Upper lobe of left lung (tissue), 6 donors: ENCODE data around the gene TCTN1. TPM values are rescaled to one million over a fixed set of nuclear protein-coding genes. Genes with fewer than 3 reads are reported as not detected.
A peak's percentile ranks its signal among the peaks of the same experiment; 100 is the strongest.

Source experiments
- ATAC-seq, 2 donors: fragments of 200-7000 bp; cut with Tn5 transposase; one replicate each; pipeline ENCODE4 v1.9.1; 2022; ENCODE audit warnings: mild to moderate bottlenecking in 2 of 2, moderate library complexity in 2 of 2; ENCODE audit not compliant: low FRiP score in 2 of 2
- DNase-seq, 2 donors: peaks; one replicate each; pipeline ENCODE4 v3.0.0-alpha.2; 2019 to 2020
- H3K27ac ChIP-seq, 4 donors: fragments of 200-600 bp; sonication (generic); one replicate each; pipeline ENCODE4 v1.5.1; 2016 to 2019
- H3K27me3 ChIP-seq, 4 donors: fragments of 200-600 bp; sonication (generic); one replicate each; pipeline ENCODE4 v1.5.1; 2017 to 2019
- H3K36me3 ChIP-seq, 4 donors: fragments of 200-600 bp; sonication (generic); one replicate each; pipeline ENCODE4 v1.5.1; 2016 to 2019
- H3K4me1 ChIP-seq, 4 donors: fragments of 200-600 bp; sonication (generic); one replicate each; pipeline ENCODE4 v1.5.1; 2018 to 2019
- H3K4me3 ChIP-seq, 4 donors: fragments of 200-600 bp; sonication (generic); one replicate each; pipeline ENCODE4 v1.5.1; 2017 to 2019; ENCODE audit warnings: mild to moderate bottlenecking in 2 of 4, moderate library complexity in 1 of 4
- H3K9me3 ChIP-seq, 4 donors: fragments of 200-600 bp; sonication (generic); one replicate each; pipeline ENCODE4 v1.5.1; 2018 to 2019
- EP300 ChIP-seq, 4 donors: sonication (generic); formaldehyde crosslinking; IDR thresholded peaks; one replicate each; pipeline ENCODE4 v1.5.1; 2017; ENCODE audit warnings: antibody characterized with exemption in 4 of 4, control low read depth in 2 of 4
- POLR2A ChIP-seq, 4 donors: fragments of 450-650 bp; IDR thresholded peaks; one replicate each; pipeline ENCODE4 v1.5.1; 2016 to 2017; ENCODE audit warnings: antibody characterized with exemption in 4 of 4, mild to moderate bottlenecking in 2 of 4
- POLR2AphosphoS5 ChIP-seq, 2 donors: sonication (generic); formaldehyde crosslinking; IDR thresholded peaks; one replicate each; pipeline ENCODE4 v1.5.1; 2017; ENCODE audit warnings: antibody characterized with exemption in 2 of 2
- WGBS, 2 donors: methylation state at CpG; one replicate each; pipeline ENCODE4 v1.1.5; 2017 to 2018; 5-methylcytosine and 5-hydroxymethylcytosine counted together
- total RNA-seq, 6 donors: library from RNA; depleted of rRNA in 4 of 6; stranded (reverse); fragments of >200 nt in 4 of 6; gene quantifications; one replicate each; pipeline versions ENCODE4 v1.1.0 to v1.2.1, GENCODE V29; 2016 to 2021
- TF ChIP-seq, protein P1 (sequence below), 6 experiments: fragments of 450-650 bp in 4 of 6; fragments of 200-600 bp in 2 of 6; sonication (generic) in 2 of 6; IDR thresholded peaks; one replicate each; pipeline ENCODE4 v1.5.1; 2016 to 2019; ENCODE audit warnings: antibody characterized with exemption in 6 of 6
- donor health status: DM: no; HTN: no; CAD: no; lungs with moderate emphysema.
- donor health status: DM: no; HTN: yes; CAD: no; lungs with severe emphysema.

Gene TCTN1
- total RNA-seq, 6 donors from 2014 or later, result 21.6 to 50.8 (median 42.6) TPM

DNA sequence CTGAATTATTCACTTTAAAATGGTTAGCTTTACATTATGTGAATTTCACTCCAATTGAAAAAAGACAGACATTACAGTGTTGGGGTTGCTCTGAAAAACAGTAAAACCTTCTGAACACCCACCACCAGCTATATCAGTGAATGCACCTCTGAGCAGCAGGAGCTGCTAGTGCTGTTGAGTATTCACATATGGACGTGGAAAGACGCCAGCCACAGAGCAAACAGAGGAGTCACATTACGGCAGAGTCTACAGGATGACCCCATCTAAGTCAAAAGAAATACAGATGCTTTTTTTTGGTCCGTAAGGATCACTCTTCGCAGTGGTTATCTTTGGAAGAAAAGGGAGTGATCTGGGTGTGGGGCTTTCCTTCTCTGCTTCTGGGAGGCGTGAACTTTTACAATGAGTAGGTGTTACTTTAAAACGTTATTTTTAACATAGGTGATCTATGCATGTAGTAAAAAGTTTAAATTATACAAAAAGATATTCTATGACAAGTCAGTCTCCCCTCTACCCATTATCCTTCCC lies 70.4 kb downstream of the TCTN1 start:
- H3K36me3 ChIP-seq, result peaks cover 0 to 4% (median 0%) of the 10 kb centered on the region in 4 donors
- no peak overlapping the region for H3K4me3 ChIP-seq
- H3K27me3 ChIP-seq, result peaks cover 0 to 6% (median 0%) of the 10 kb centered on the region in 4 donors
- peaks cover 7 to 19% (median 16%) of the 10 kb centered on the region in 4 donors for H3K4me1 ChIP-seq
- no peak overlapping the region for H3K27ac ChIP-seq
- ATAC-seq, result no peak
- no peaks in the 10 kb centered on the region for H3K9me3 ChIP-seq
- TF ChIP-seq POLR2AphosphoS5 (IDR thresholded peaks at IDR 0.05) (no peak), POLR2A (IDR thresholded peaks at IDR 0.05) (no peak), EP300 (IDR thresholded peaks at IDR 0.05) (no peak)
- WGBS, 2 donors, result 74 to 79% methylated on average over 7 of the region's 7 CpGs
- no peak for DNase-seq

- peaks cover 14 to 26% (median 23%) of the 10 kb centered on the region in 4 donors for H3K4me1 ChIP-seq
- peaks cover 0 to 6% (median 0%) of the 10 kb centered on the region in 4 donors for H3K27me3 ChIP-seq
- WGBS, 2 donors, result 93% methylated on average over 3 of the region's 3 CpGs
- TF ChIP-seq POLR2A (IDR thresholded peaks at IDR 0.05) (no peak), POLR2AphosphoS5 (IDR thresholded peaks at IDR 0.05) (no peak), EP300 (IDR thresholded peaks at IDR 0.05) (no peak)
- TF ChIP-seq, protein P1, sequence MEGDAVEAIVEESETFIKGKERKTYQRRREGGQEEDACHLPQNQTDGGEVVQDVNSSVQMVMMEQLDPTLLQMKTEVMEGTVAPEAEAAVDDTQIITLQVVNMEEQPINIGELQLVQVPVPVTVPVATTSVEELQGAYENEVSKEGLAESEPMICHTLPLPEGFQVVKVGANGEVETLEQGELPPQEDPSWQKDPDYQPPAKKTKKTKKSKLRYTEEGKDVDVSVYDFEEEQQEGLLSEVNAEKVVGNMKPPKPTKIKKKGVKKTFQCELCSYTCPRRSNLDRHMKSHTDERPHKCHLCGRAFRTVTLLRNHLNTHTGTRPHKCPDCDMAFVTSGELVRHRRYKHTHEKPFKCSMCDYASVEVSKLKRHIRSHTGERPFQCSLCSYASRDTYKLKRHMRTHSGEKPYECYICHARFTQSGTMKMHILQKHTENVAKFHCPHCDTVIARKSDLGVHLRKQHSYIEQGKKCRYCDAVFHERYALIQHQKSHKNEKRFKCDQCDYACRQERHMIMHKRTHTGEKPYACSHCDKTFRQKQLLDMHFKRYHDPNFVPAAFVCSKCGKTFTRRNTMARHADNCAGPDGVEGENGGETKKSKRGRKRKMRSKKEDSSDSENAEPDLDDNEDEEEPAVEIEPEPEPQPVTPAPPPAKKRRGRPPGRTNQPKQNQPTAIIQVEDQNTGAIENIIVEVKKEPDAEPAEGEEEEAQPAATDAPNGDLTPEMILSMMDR (IDR thresholded peaks at IDR 0.05), result no peak
- DNase-seq (no peak), ATAC-seq (no peak)
- H3K27ac ChIP-seq, result no peak overlapping the region
- H3K9me3 ChIP-seq, result no peaks in the 10 kb centered on the region
- peaks cover 0 to 4% (median 0%) of the 10 kb centered on the region in 4 donors for H3K36me3 ChIP-seq
- H3K4me3 ChIP-seq, result no peak overlapping the region
Measured at GRCh38 chr12:110686294-110686903, 72.5 kb downstream of the TCTN1 start.

GRCh38 chr12:110687396-110688169 lies 73.7 kb downstream of the TCTN1 start:
- H3K27ac ChIP-seq, result no peak overlapping the region
- ATAC-seq (no peak), DNase-seq (no peak)
- TF ChIP-seq POLR2AphosphoS5 (IDR thresholded peaks at IDR 0.05) (no peak), POLR2A (IDR thresholded peaks at IDR 0.05) (no peak), EP300 (IDR thresholded peaks at IDR 0.05) (no peak)
- TF ChIP-seq, protein P1 (IDR thresholded peaks at IDR 0.05), result no peak
- H3K4me3 ChIP-seq, result peak overlapping the region in 2 of 4 donors; percentile 59 to 70
- H3K27me3 ChIP-seq, result peaks cover 0 to 6% (median 0%) of the 10 kb centered on the region in 4 donors
- no peaks in the 10 kb centered on the region for H3K9me3 ChIP-seq
- no peaks in the 10 kb centered on the region for H3K36me3 ChIP-seq
- H3K4me1 ChIP-seq, result peaks cover 14 to 26% (median 23%) of the 10 kb centered on the region in 4 donors
- WGBS, 2 donors, result 85 to 86% methylated on average over 13 to 15 of the region's 15 CpGs

DNA sequence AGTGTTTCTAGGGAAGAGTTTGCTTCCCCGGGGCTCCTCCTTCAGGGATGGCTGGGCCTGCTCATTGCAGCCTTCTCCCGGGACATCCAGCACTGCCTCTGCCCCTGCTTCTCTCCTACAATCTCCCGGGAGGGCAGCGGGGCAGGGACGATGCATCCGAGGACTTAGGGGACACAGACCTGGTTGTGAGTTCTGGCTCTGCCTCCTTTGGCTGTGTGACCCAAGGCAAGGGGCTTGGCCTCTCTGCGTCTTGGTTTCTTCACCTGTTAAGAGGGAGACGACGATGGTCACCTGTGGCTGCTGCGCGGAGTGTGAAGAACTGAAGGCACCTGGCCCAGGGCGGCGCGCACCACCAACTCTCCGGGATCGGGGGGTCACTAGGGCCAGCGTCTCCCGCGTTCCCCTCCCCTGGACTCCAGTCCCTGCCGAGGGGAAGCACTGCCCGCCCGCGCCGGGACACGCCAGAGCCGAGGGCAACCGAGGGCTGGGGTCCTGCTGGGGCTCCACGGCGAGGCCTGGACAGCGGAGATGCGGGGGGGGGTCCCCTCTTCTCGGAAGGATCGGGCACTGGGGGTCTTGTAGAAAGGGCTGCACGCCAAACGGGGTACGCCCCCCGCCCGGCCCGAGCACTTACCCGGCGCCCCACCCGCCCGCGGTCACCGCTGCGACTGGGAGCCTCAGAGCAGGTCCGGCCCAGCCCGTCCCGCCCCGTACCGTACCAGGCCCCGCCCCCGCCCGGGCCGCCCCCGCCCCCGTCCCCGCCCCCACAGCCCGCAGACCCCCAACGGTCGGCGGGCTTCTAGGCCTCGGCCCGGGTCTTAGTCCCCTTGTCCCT lies 74.7 kb downstream of the TCTN1 start, which contains the start of gene HVCN1:
HVCN1 (minus strand) TSS at position 670 of the 835 bp plus-strand sequence. CDS start 5,870 bp downstream, outside the sequence.
- H3K4me1 ChIP-seq, result peaks cover 14 to 32% (median 23%) of the 10 kb centered on the region in 4 donors
- ATAC-seq, result peak; percentile 72 to 90
- no peaks in the 10 kb centered on the region for H3K9me3 ChIP-seq
- peak within 1 kb of the TSS; percentile 33 to 70 (median 60) for H3K4me3 ChIP-seq
- DNase-seq, result peak; percentile 66 to 92
- peaks cover 0 to 6% (median 0%) of the 10 kb centered on the region in 4 donors for H3K27me3 ChIP-seq
- peak within 1 kb of the TSS; percentile 65 to 86 (median 84) for H3K27ac ChIP-seq
- TF ChIP-seq POLR2AphosphoS5 (IDR thresholded peaks at IDR 0.05) (no peak), POLR2A (IDR thresholded peaks at IDR 0.05) (peak in 1 of 4 donors; percentile 39), EP300 (IDR thresholded peaks at IDR 0.05) (no peak)
- TF ChIP-seq, protein P1 (IDR thresholded peaks at IDR 0.05), result no peak
- no peaks in the 10 kb centered on the region for H3K36me3 ChIP-seq
- 5 to 19% methylated on average over 7 to 38 of the region's 64 CpGs for WGBS, 2 donors
